Superior temporal gyrus (tissue), 1 donor: Measurements from ENCODE around the gene DPY19L3.
"Not testable (repeated sequence)": the region's sequence is repeated elsewhere in the genome, so short reads cannot be mapped to it uniquely, and the experiment has no call there.

Source experiments
- DNase-seq: peaks from one replicate; pipeline ENCODE4 v3.0.0-alpha.2; 2016; ENCODE audit errors: extremely low spot score

DPY19L3 gene

GRCh38 chr19:32512498-32512897 is 106.9 kb downstream of the DPY19L3 start:
- not testable (repeated sequence) for DNase-seq

- no peak for DNase-seq
Measured at GRCh38 chr19:32519023-32519422, 113.5 kb downstream of the DPY19L3 start.

- no peak for DNase-seq
Measured at GRCh38 chr19:32522967-32523366, 117.4 kb downstream of the DPY19L3 start.

DNA sequence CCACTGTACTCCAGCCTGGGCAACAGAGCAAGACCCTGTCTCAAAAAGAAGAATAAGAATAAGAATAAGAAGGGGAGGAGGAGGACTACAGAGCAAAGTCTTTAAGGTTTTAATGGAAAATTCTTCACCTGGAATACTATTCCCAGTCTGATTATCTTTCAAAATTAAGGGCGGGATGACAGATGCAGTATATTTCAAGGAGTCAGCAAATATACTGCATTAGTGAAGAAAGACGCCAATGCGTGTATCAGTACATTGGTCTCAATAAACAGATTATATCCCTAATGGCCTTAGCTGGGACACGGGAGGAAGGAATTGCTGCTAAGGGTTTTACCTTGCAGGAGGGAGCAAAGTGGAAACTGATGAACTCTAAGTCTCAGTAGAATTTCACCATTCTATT is 121.3 kb downstream of the DPY19L3 start:
- DNase-seq, result no peak

- no peak for DNase-seq
Measured at GRCh38 chr19:32530773-32531172, 125.2 kb downstream of the DPY19L3 start.

DNA sequence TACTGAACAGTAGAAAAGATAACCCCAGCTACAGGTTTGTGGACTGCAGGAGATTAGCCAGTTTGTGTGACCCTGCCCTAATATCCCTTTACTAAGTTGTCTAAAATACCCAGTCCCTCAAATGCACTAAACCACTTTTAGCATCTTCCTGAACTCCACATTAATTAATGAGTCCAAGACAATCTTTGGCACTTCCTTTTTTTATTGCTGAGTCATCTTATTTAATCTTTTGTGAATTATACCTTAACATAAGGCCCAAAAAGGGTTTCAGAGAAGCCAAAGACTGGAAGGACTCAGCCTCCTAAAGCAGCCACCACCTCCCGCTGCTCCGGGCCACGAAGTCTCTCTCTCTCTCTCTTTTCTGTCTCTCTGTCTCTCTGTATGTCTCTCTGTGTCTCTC is 126.7 kb downstream of the DPY19L3 start:
- DNase-seq, result no peak
